ENCODE measurements around the gene PXK. TPM values are rescaled to one million over a fixed set of nuclear protein-coding genes. Genes with fewer than 3 reads are reported as not detected.

PXK gene
- polyA plus RNA-seq, 2 donors = 3.2 to 6.0 TPM

GRCh38 chr3:58369876-58370275, 37.2 kb downstream of the PXK start:
- no peak overlapping the region for H3K4me3 ChIP-seq (ENCODE audit: low read depth in 1 of 2, low read length in 2 of 2)
- no peaks in the 10 kb centered on the region for H3K4me1 ChIP-seq (ENCODE audit: control insufficient read depth in 2 of 2, insufficient read depth in 2 of 2, low read length in 1 of 2)
- no peaks in the 10 kb centered on the region for H3K9me3 ChIP-seq (ENCODE audit: control insufficient read depth in 2 of 2, insufficient read depth in 1 of 2, low read depth in 1 of 2, low read length in 1 of 2)
- 92 to 94% methylated on average over 3 of the region's 3 CpGs for WGBS, 2 donors
- H3K27ac ChIP-seq (ENCODE audit: low read depth in 2 of 2, low read length in 1 of 2) = no peak overlapping the region
- no peaks in the 10 kb centered on the region for H3K27me3 ChIP-seq (ENCODE audit: control insufficient read depth in 1 of 2, insufficient read depth in 2 of 2, low read length in 2 of 2)
- peaks cover 0 to 2% of the 10 kb centered on the region in 2 donors for H3K36me3 ChIP-seq (ENCODE audit: control insufficient read depth in 2 of 2, insufficient read depth in 2 of 2, low read length in 1 of 2)

- Histone ChIP-seq H3K36me3 (ENCODE audit: control insufficient read depth in 2 of 2, insufficient read depth in 2 of 2, low read length in 1 of 2) (peaks cover 0 to 2% of the 10 kb centered on the region in 2 donors), H3K9me3 (ENCODE audit: control insufficient read depth in 2 of 2, insufficient read depth in 1 of 2, low read depth in 1 of 2, low read length in 1 of 2) (no peaks in the 10 kb centered on the region), H3K27me3 (ENCODE audit: control insufficient read depth in 1 of 2, insufficient read depth in 2 of 2, low read length in 2 of 2) (no peaks in the 10 kb centered on the region), H3K4me3 (ENCODE audit: low read depth in 1 of 2, low read length in 2 of 2) (no peak overlapping the region), H3K27ac (ENCODE audit: low read depth in 2 of 2, low read length in 1 of 2) (no peak overlapping the region), H3K4me1 (ENCODE audit: control insufficient read depth in 2 of 2, insufficient read depth in 2 of 2, low read length in 1 of 2) (no peaks in the 10 kb centered on the region)
- 94% methylated on average over 10 of the region's 10 CpGs for WGBS, 2 donors
Measured at GRCh38 chr3:58370407-58370806, 37.7 kb downstream of the PXK start.

GRCh38 chr3:58371754-58372153, 39.1 kb downstream of the PXK start:
- H3K27me3 ChIP-seq (ENCODE audit: control insufficient read depth in 1 of 2, insufficient read depth in 2 of 2, low read length in 2 of 2) = no peaks in the 10 kb centered on the region
- H3K4me3 ChIP-seq (ENCODE audit: low read depth in 1 of 2, low read length in 2 of 2) = no peak overlapping the region
- H3K27ac ChIP-seq (ENCODE audit: low read depth in 2 of 2, low read length in 1 of 2) = no peak overlapping the region
- peaks cover 0 to 2% of the 10 kb centered on the region in 2 donors for H3K36me3 ChIP-seq (ENCODE audit: control insufficient read depth in 2 of 2, insufficient read depth in 2 of 2, low read length in 1 of 2)
- H3K4me1 ChIP-seq (ENCODE audit: control insufficient read depth in 2 of 2, insufficient read depth in 2 of 2, low read length in 1 of 2) = no peaks in the 10 kb centered on the region
- no peaks in the 10 kb centered on the region for H3K9me3 ChIP-seq (ENCODE audit: control insufficient read depth in 2 of 2, insufficient read depth in 1 of 2, low read depth in 1 of 2, low read length in 1 of 2)

DNA sequence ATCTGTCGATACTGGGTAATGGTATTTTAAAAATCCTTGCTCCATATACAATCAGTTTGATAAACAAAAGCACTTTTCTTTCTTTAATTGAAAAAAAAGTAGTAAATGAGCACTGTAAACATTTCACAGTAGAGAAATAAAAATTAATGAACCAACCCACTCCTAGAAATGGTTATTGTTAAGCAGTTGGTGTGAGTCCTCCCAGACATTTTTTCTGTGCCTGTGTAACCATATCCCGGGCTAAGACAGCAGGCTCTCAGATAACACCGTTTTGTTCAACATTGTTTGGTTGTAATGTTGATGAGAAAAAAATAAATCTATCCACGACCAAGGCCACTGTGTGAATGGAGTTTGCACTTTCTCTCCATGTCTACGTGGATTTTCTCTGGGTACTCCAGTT, 42.6 kb downstream of the PXK start:
- Histone ChIP-seq H3K4me1 (ENCODE audit: control insufficient read depth in 2 of 2, insufficient read depth in 2 of 2, low read length in 1 of 2) (no peaks in the 10 kb centered on the region), H3K36me3 (ENCODE audit: control insufficient read depth in 2 of 2, insufficient read depth in 2 of 2, low read length in 1 of 2) (peaks cover 0 to 2% of the 10 kb centered on the region in 2 donors), H3K9me3 (ENCODE audit: control insufficient read depth in 2 of 2, insufficient read depth in 1 of 2, low read depth in 1 of 2, low read length in 1 of 2) (no peaks in the 10 kb centered on the region), H3K27ac (ENCODE audit: low read depth in 2 of 2, low read length in 1 of 2) (no peak overlapping the region), H3K27me3 (ENCODE audit: control insufficient read depth in 1 of 2, insufficient read depth in 2 of 2, low read length in 2 of 2) (no peaks in the 10 kb centered on the region), H3K4me3 (ENCODE audit: low read depth in 1 of 2, low read length in 2 of 2) (no peak overlapping the region)
- WGBS, 2 donors = 69 to 70% methylated on average over 5 of the region's 5 CpGs

- H3K27ac ChIP-seq (ENCODE audit: low read depth in 2 of 2, low read length in 1 of 2) = no peak overlapping the region
- no peaks in the 10 kb centered on the region for H3K27me3 ChIP-seq (ENCODE audit: control insufficient read depth in 1 of 2, insufficient read depth in 2 of 2, low read length in 2 of 2)
- H3K4me3 ChIP-seq (ENCODE audit: low read depth in 1 of 2, low read length in 2 of 2) = no peak overlapping the region
- H3K9me3 ChIP-seq (ENCODE audit: control insufficient read depth in 2 of 2, insufficient read depth in 1 of 2, low read depth in 1 of 2, low read length in 1 of 2) = no peaks in the 10 kb centered on the region
- 91 to 94% methylated on average over 5 of the region's 5 CpGs for whole genome bisulfite sequencing, 2 donors
- H3K4me1 ChIP-seq (ENCODE audit: control insufficient read depth in 2 of 2, insufficient read depth in 2 of 2, low read length in 1 of 2) = no peaks in the 10 kb centered on the region
- no peaks in the 10 kb centered on the region for H3K36me3 ChIP-seq (ENCODE audit: control insufficient read depth in 2 of 2, insufficient read depth in 2 of 2, low read length in 1 of 2)
Measured at GRCh38 chr3:58377168-58377567, 44.5 kb downstream of the PXK start.

GRCh38 chr3:58377750-58378149, 45.1 kb downstream of the PXK start:
- no peak overlapping the region for H3K4me3 ChIP-seq (ENCODE audit: low read depth in 1 of 2, low read length in 2 of 2)
- WGBS, 2 donors = 95 to 99% methylated on average over 4 of the region's 4 CpGs
- H3K27ac ChIP-seq (ENCODE audit: low read depth in 2 of 2, low read length in 1 of 2) = no peak overlapping the region
- no peaks in the 10 kb centered on the region for H3K4me1 ChIP-seq (ENCODE audit: control insufficient read depth in 2 of 2, insufficient read depth in 2 of 2, low read length in 1 of 2)
- H3K36me3 ChIP-seq (ENCODE audit: control insufficient read depth in 2 of 2, insufficient read depth in 2 of 2, low read length in 1 of 2) = no peaks in the 10 kb centered on the region
- H3K27me3 ChIP-seq (ENCODE audit: control insufficient read depth in 1 of 2, insufficient read depth in 2 of 2, low read length in 2 of 2) = no peaks in the 10 kb centered on the region
- H3K9me3 ChIP-seq (ENCODE audit: control insufficient read depth in 2 of 2, insufficient read depth in 1 of 2, low read depth in 1 of 2, low read length in 1 of 2) = no peaks in the 10 kb centered on the region

- Histone ChIP-seq H3K36me3 (ENCODE audit: control insufficient read depth in 2 of 2, insufficient read depth in 2 of 2, low read length in 1 of 2) (no peaks in the 10 kb centered on the region), H3K4me1 (ENCODE audit: control insufficient read depth in 2 of 2, insufficient read depth in 2 of 2, low read length in 1 of 2) (no peaks in the 10 kb centered on the region), H3K27ac (ENCODE audit: low read depth in 2 of 2, low read length in 1 of 2) (no peak overlapping the region), H3K27me3 (ENCODE audit: control insufficient read depth in 1 of 2, insufficient read depth in 2 of 2, low read length in 2 of 2) (no peaks in the 10 kb centered on the region), H3K9me3 (ENCODE audit: control insufficient read depth in 2 of 2, insufficient read depth in 1 of 2, low read depth in 1 of 2, low read length in 1 of 2) (no peaks in the 10 kb centered on the region), H3K4me3 (ENCODE audit: low read depth in 1 of 2, low read length in 2 of 2) (no peak overlapping the region)
- 89 to 91% methylated on average over 4 of the region's 4 CpGs for WGBS, 2 donors
Measured at GRCh38 chr3:58379351-58380073, 46.8 kb downstream of the PXK start.

- WGBS, 2 donors = 46 to 76% methylated on average over 2 of the region's 2 CpGs
- no peaks in the 10 kb centered on the region for H3K36me3 ChIP-seq (ENCODE audit: control insufficient read depth in 2 of 2, insufficient read depth in 2 of 2, low read length in 1 of 2)
- no peaks in the 10 kb centered on the region for H3K4me1 ChIP-seq (ENCODE audit: control insufficient read depth in 2 of 2, insufficient read depth in 2 of 2, low read length in 1 of 2)
- no peak overlapping the region for H3K27ac ChIP-seq (ENCODE audit: low read depth in 2 of 2, low read length in 1 of 2)
- H3K27me3 ChIP-seq (ENCODE audit: control insufficient read depth in 1 of 2, insufficient read depth in 2 of 2, low read length in 2 of 2) = no peaks in the 10 kb centered on the region
- no peak overlapping the region for H3K4me3 ChIP-seq (ENCODE audit: low read depth in 1 of 2, low read length in 2 of 2)
- H3K9me3 ChIP-seq (ENCODE audit: control insufficient read depth in 2 of 2, insufficient read depth in 1 of 2, low read depth in 1 of 2, low read length in 1 of 2) = no peaks in the 10 kb centered on the region
Measured at GRCh38 chr3:58383476-58383875, 50.8 kb downstream of the PXK start.

- no peaks in the 10 kb centered on the region for H3K36me3 ChIP-seq (ENCODE audit: control insufficient read depth in 2 of 2, insufficient read depth in 2 of 2, low read length in 1 of 2)
- no peak overlapping the region for H3K4me3 ChIP-seq (ENCODE audit: low read depth in 1 of 2, low read length in 2 of 2)
- no peaks in the 10 kb centered on the region for H3K27me3 ChIP-seq (ENCODE audit: control insufficient read depth in 1 of 2, insufficient read depth in 2 of 2, low read length in 2 of 2)
- WGBS, 2 donors = 47 to 65% methylated on average over 4 of the region's 4 CpGs
- no peaks in the 10 kb centered on the region for H3K4me1 ChIP-seq (ENCODE audit: control insufficient read depth in 2 of 2, insufficient read depth in 2 of 2, low read length in 1 of 2)
- no peak overlapping the region for H3K27ac ChIP-seq (ENCODE audit: low read depth in 2 of 2, low read length in 1 of 2)
- H3K9me3 ChIP-seq (ENCODE audit: control insufficient read depth in 2 of 2, insufficient read depth in 1 of 2, low read depth in 1 of 2, low read length in 1 of 2) = no peaks in the 10 kb centered on the region
Measured at GRCh38 chr3:58383904-58384303, 51.2 kb downstream of the PXK start.

- Histone ChIP-seq H3K4me1 (ENCODE audit: control insufficient read depth in 2 of 2, insufficient read depth in 2 of 2, low read length in 1 of 2) (no peaks in the 10 kb centered on the region), H3K36me3 (ENCODE audit: control insufficient read depth in 2 of 2, insufficient read depth in 2 of 2, low read length in 1 of 2) (no peaks in the 10 kb centered on the region), H3K4me3 (ENCODE audit: low read depth in 1 of 2, low read length in 2 of 2) (no peak overlapping the region), H3K27me3 (ENCODE audit: control insufficient read depth in 1 of 2, insufficient read depth in 2 of 2, low read length in 2 of 2) (no peaks in the 10 kb centered on the region), H3K9me3 (ENCODE audit: control insufficient read depth in 2 of 2, insufficient read depth in 1 of 2, low read depth in 1 of 2, low read length in 1 of 2) (no peaks in the 10 kb centered on the region), H3K27ac (ENCODE audit: low read depth in 2 of 2, low read length in 1 of 2) (no peak overlapping the region)
- 64 to 81% methylated on average over 3 of the region's 3 CpGs for whole genome bisulfite sequencing, 2 donors
Measured at GRCh38 chr3:58384381-58385090, 51.8 kb downstream of the PXK start.

Data from esophagus (tissue), 2 donors.